Fibroblast of skin of abdomen (primary cell): ENCODE measurements around the gene C3orf20.
"Not testable (repeated sequence)": the region's sequence is repeated elsewhere in the genome, so short reads cannot be mapped to it uniquely, and the experiment has no call there.

Experiments
- DNase-seq: peaks from one replicate; pipeline ENCODE4 v3.0.0-alpha.2; 2013

Gene C3orf20

GRCh38 chr3:14801031-14801430 lies 126.1 kb downstream of the C3orf20 start:
- DNase-seq = no peak

- DNase-seq = no peak
Measured at GRCh38 chr3:14801668-14802380, 126.9 kb downstream of the C3orf20 start.

GRCh38 chr3:14802381-14802731 lies 127.4 kb downstream of the C3orf20 start:
- DNase-seq = no peak

GRCh38 chr3:14803101-14803980 lies 128.4 kb downstream of the C3orf20 start:
- DNase-seq = peak; percentile 35

- DNase-seq = no peak
Measured at GRCh38 chr3:14803981-14804834, 129.3 kb downstream of the C3orf20 start.

GRCh38 chr3:14804835-14805780 lies 130.2 kb downstream of the C3orf20 start:
- DNase-seq = no peak

- DNase-seq = no peak
Measured at GRCh38 chr3:14805961-14806537, 131.1 kb downstream of the C3orf20 start.

- peak; percentile 9 for DNase-seq
Measured at GRCh38 chr3:14806641-14807263, 131.8 kb downstream of the C3orf20 start.

GRCh38 chr3:14808025-14808424 lies 133.1 kb downstream of the C3orf20 start:
- no peak for DNase-seq

GRCh38 chr3:14808502-14809266 lies 133.7 kb downstream of the C3orf20 start:
- no peak for DNase-seq

- DNase-seq = not testable (repeated sequence)
Measured at GRCh38 chr3:14809611-14810010, 134.7 kb downstream of the C3orf20 start.

GRCh38 chr3:14810070-14810791 lies 135.3 kb downstream of the C3orf20 start:
- no peak for DNase-seq

- DNase-seq = no peak
Measured at GRCh38 chr3:14810801-14811661, 136.1 kb downstream of the C3orf20 start.

- DNase-seq = no peak
Measured at GRCh38 chr3:14811684-14812083, 136.7 kb downstream of the C3orf20 start.

- no peak for DNase-seq
Measured at GRCh38 chr3:14812196-14812790, 137.4 kb downstream of the C3orf20 start.

GRCh38 chr3:14814411-14814871 lies 139.5 kb downstream of the C3orf20 start:
- DNase-seq = no peak

- DNase-seq = no peak
Measured at GRCh38 chr3:14816359-14816758, 141.4 kb downstream of the C3orf20 start.
